A549 treated with AZD2906 at 1 μM for 4 hours (cell line): ENCODE measurements around the gene IDH2. TPM values are rescaled to one million over a fixed set of nuclear protein-coding genes. Genes with fewer than 3 reads are reported as not detected.

ENCODE experiments used
- total RNA-seq: library from RNA; stranded (reverse); fragments of 200-300 nt; extraction: Qiagen RNA extraction; gene quantifications from 5 replicates; pipeline ENCODE4 v1.2.3, GENCODE V29; 2022

The IDH2 gene
- 40.3 to 50.4 TPM (median 45.6 TPM) in 5 replicates for total RNA-seq

GRCh38 chr15:90101969-90102890, at the start of gene IDH2:
Gene IDH2, minus strand, starts transcription at chr15:90102468. Its CDS starts 78 bp downstream, at chr15:90102390.

Other genes starting within 250 kb of the IDH2 start
- 35.5 to 75.6 TPM (median 35.6 TPM) in 5 replicates for gene AP3S2, start 208.5 kb downstream of the IDH2 start, total RNA-seq
- 9.6 to 12.7 TPM (median 12.2 TPM) in 5 replicates for gene ARPIN, start 189.5 kb downstream of the IDH2 start, total RNA-seq
- gene ZNF710, start 101.1 kb downstream of the IDH2 start, total RNA-seq, result 12.1 to 19.2 TPM (median 15.7 TPM) in 5 replicates
- 55.1 to 79.4 TPM (median 73.6 TPM) in 5 replicates for gene SEMA4B, start 98.9 kb upstream of the IDH2 start, total RNA-seq
- 179 to 224 TPM (median 221 TPM) in 5 replicates for gene CIB1, start 131.5 kb upstream of the IDH2 start, total RNA-seq
- gene GDPGP1, start 131.7 kb upstream of the IDH2 start, total RNA-seq, result 3.4 to 4.4 TPM (median 4.2 TPM) in 5 replicates
- gene TTLL13, start 147.1 kb upstream of the IDH2 start, total RNA-seq, result 0.03 to 0.57 TPM (median 0.12 TPM) in 5 replicates
- gene NGRN, start 163.2 kb upstream of the IDH2 start, total RNA-seq, result 98.6 to 112 TPM (median 105 TPM) in 5 replicates
- gene ZNF774, start 249.8 kb upstream of the IDH2 start, total RNA-seq, result 0.88 to 1.6 TPM (median 1.0 TPM) in 5 replicates